Stimulated activated CD4-positive, alpha-beta T cell treated with anti-CD3 and anti-CD28 coated beads, Interleukin-1b, Interleukin-23, amount 100 ng/mL, for 24 hours (primary cell): ENCODE measurements around the gene TRERF1.
A peak's percentile ranks its signal among the peaks of the same experiment; 100 is the strongest.

Source experiments
- DNase-seq, 4 experiments: peaks; one replicate each; pipeline ENCODE4 v3.0.0-alpha.2; 2020; ENCODE audit warnings: low read depth in 4 of 4, low spot score in 1 of 4

The TRERF1 gene

GRCh38 chr6:42280966-42281533, 170.7 kb downstream of the TRERF1 start:
- no peak for DNase-seq

- no peak for DNase-seq
Observed at GRCh38 chr6:42279966-42280629, 171.6 kb downstream of the TRERF1 start.

GRCh38 chr6:42279144-42279781, 172.5 kb downstream of the TRERF1 start:
- DNase-seq = no peak

GRCh38 chr6:42278131-42278853, 173.4 kb downstream of the TRERF1 start:
- DNase-seq = no peak

- DNase-seq = no peak
Observed at GRCh38 chr6:42276034-42276890, 175.5 kb downstream of the TRERF1 start.

- DNase-seq = no peak
Observed at GRCh38 chr6:42275376-42276033, 176.2 kb downstream of the TRERF1 start.

GRCh38 chr6:42274898-42275297, 176.8 kb downstream of the TRERF1 start:
- DNase-seq = no peak

- no peak for DNase-seq
Observed at GRCh38 chr6:42271834-42272805, 179.6 kb downstream of the TRERF1 start.

- DNase-seq = no peak
Observed at GRCh38 chr6:42269974-42270510, 181.7 kb downstream of the TRERF1 start.

GRCh38 chr6:42269553-42269952, 182.2 kb downstream of the TRERF1 start:
- no peak for DNase-seq

GRCh38 chr6:42268835-42269204, 182.9 kb downstream of the TRERF1 start:
- DNase-seq = no peak

GRCh38 chr6:42268016-42268834, 183.5 kb downstream of the TRERF1 start:
- DNase-seq = no peak

- DNase-seq = no peak
Observed at GRCh38 chr6:42266538-42266937, 185.2 kb downstream of the TRERF1 start.

GRCh38 chr6:42264852-42265390, 186.8 kb downstream of the TRERF1 start:
- DNase-seq = no peak

- no peak for DNase-seq
Observed at GRCh38 chr6:42264162-42264851, 187.4 kb downstream of the TRERF1 start.

- no peak for DNase-seq
Observed at GRCh38 chr6:42263165-42263728, 188.5 kb downstream of the TRERF1 start.

GRCh38 chr6:42260972-42261371, 190.8 kb downstream of the TRERF1 start:
- DNase-seq = peak in 3 of 4 experiments; percentile 15 to 30 (median 20)
